HG02885 (cell line): ENCODE results near the gene DLG4.
"Not testable (repeated sequence)": the region's sequence is repeated elsewhere in the genome, so short reads cannot be mapped to it uniquely, and the experiment has no call there.

Experiments used
- ATAC-seq: cut with Tn5 transposase; IDR thresholded peaks from one replicate; pipeline ENCODE4 v1.9.1; 2021; ENCODE audit warnings: mild to moderate bottlenecking; ENCODE audit not compliant: unreplicated experiment, poor library complexity

Gene DLG4

GRCh38 chr17:7250695-7251627 is 31.3 kb upstream of the DLG4 start:
- ATAC-seq: peak; percentile 6

GRCh38 chr17:7249830-7250229 is 30.2 kb upstream of the DLG4 start:
- no peak for ATAC-seq

- no peak for ATAC-seq
Measured at GRCh38 chr17:7249214-7249613, 29.6 kb upstream of the DLG4 start.

GRCh38 chr17:7248796-7249195 is 29.2 kb upstream of the DLG4 start:
- ATAC-seq: no peak

- ATAC-seq: no peak
Measured at GRCh38 chr17:7246779-7247178, 27.1 kb upstream of the DLG4 start.

GRCh38 chr17:7243838-7244237 is 24.2 kb upstream of the DLG4 start:
- not testable (repeated sequence) for ATAC-seq

- no peak for ATAC-seq
Measured at GRCh38 chr17:7243453-7243729, 23.8 kb upstream of the DLG4 start.

- peak; percentile 35 for ATAC-seq
Measured at GRCh38 chr17:7242717-7243452, 23.2 kb upstream of the DLG4 start.

- peak; percentile 39 for ATAC-seq
Measured at GRCh38 chr17:7241783-7242716, 22.4 kb upstream of the DLG4 start, which contains the start of gene GABARAP. TSS of gene GABARAP (minus strand) at chr17:7242449. CDS start at chr17:7242330, 119 bp downstream.

GRCh38 chr17:7241090-7241733 is 21.6 kb upstream of the DLG4 start:
- no peak for ATAC-seq

GRCh38 chr17:7240375-7240774 is 20.7 kb upstream of the DLG4 start:
- ATAC-seq: no peak

- ATAC-seq: peak; percentile 61
Measured at GRCh38 chr17:7239091-7240027, 19.7 kb upstream of the DLG4 start, which contains the start of gene PHF23. TSS of gene PHF23 (minus strand) at chr17:7239457. CDS start at chr17:7239279, 178 bp downstream.

- ATAC-seq: no peak
Measured at GRCh38 chr17:7238420-7239090, 18.9 kb upstream of the DLG4 start.

GRCh38 chr17:7237761-7238419 is 18.3 kb upstream of the DLG4 start:
- no peak for ATAC-seq

GRCh38 chr17:7237266-7237760 is 17.7 kb upstream of the DLG4 start:
- no peak for ATAC-seq

- ATAC-seq: no peak
Measured at GRCh38 chr17:7236808-7237207, 17.2 kb upstream of the DLG4 start.
